OCI-LY1 (cell line): ENCODE data around the gene MCF2L.

Experiments used
- H2AFZ ChIP-seq: fragments of 200-600 bp; sonication (generic), shearing (Covaris generic); 2 replicates; pipeline ENCODE4 v1.6.0; 2014; ENCODE audit warnings: antibody characterized with exemption, mild to moderate bottlenecking, low read length
- H3F3A ChIP-seq: fragments of 200-600 bp; sonication (generic), shearing (Covaris generic); 2 replicates; pipeline ENCODE4 v1.6.0; 2014; ENCODE audit warnings: mild to moderate bottlenecking, antibody characterized with exemption, low read length, moderate library complexity; ENCODE audit not compliant: insufficient read depth
- H3K27ac ChIP-seq: fragments of 200-600 bp; sonication (generic); 2 replicates; pipeline ENCODE4 v1.5.1; 2014; ENCODE audit warnings: low read length, mixed run types, mild to moderate bottlenecking, low read depth; ENCODE audit not compliant: poor library complexity, severe bottlenecking
- H3K27me3 ChIP-seq: fragments of 200-600 bp; sonication (generic); 2 replicates; pipeline ENCODE4 v1.6.0; 2014; ENCODE audit warnings: antibody characterized with exemption, mild to moderate bottlenecking, low read length, moderate library complexity; ENCODE audit not compliant: insufficient read depth
- H3K36me3 ChIP-seq: fragments of 200-600 bp; sonication (generic); 2 replicates; pipeline ENCODE4 v1.6.1; 2014; ENCODE audit warnings: mild to moderate bottlenecking, antibody characterized with exemption, low read length, moderate library complexity, mixed read lengths; ENCODE audit not compliant: insufficient read depth
- H3K4me1 ChIP-seq: fragments of 200-600 bp; sonication (generic); 2 replicates; pipeline ENCODE4 v1.5.1; 2014; ENCODE audit warnings: mild to moderate bottlenecking, low read length, moderate library complexity; ENCODE audit not compliant: insufficient read depth, severe bottlenecking
- H3K4me2 ChIP-seq: fragments of 200-600 bp; sonication (generic), shearing (Covaris generic); 2 replicates; pipeline ENCODE4 v1.6.1; 2014; ENCODE audit warnings: low read length
- H3K4me3 ChIP-seq: fragments of 200-600 bp; sonication (generic); 2 replicates; pipeline ENCODE4 v1.5.1; 2014; ENCODE audit warnings: low read length, low read depth, mild to moderate bottlenecking, mixed read lengths; ENCODE audit not compliant: poor library complexity, severe bottlenecking
- H3K79me2 ChIP-seq: fragments of 200-600 bp; shearing (Covaris generic); 2 replicates; pipeline ENCODE4 v1.6.1; 2016; ENCODE audit warnings: mixed run types, low read length, mixed read lengths; ENCODE audit not compliant: insufficient read depth
- H3K9ac ChIP-seq: fragments of 200-600 bp; sonication (generic), shearing (Covaris generic); 2 replicates; pipeline ENCODE4 v1.6.1; 2014; ENCODE audit warnings: mild to moderate bottlenecking, low read length, mixed read lengths
- H3K9me2 ChIP-seq: fragments of 200-600 bp; sonication (generic), shearing (Covaris generic); 2 replicates; pipeline ENCODE4 v1.6.1; 2014; ENCODE audit warnings: low read depth, mild to moderate bottlenecking, low read length, mixed read lengths
- H3K9me3 ChIP-seq: fragments of 200-600 bp; shearing (Covaris generic); 2 replicates; pipeline ENCODE4 v1.6.1; 2014; ENCODE audit warnings: low read length, mixed read lengths
- H4K20me1 ChIP-seq: fragments of 200-600 bp; sonication (generic), shearing (Covaris generic); 2 replicates; pipeline ENCODE4 v1.6.0; 2016; ENCODE audit warnings: mild to moderate bottlenecking, low read length; ENCODE audit not compliant: insufficient read depth
- CTCF ChIP-seq: fragments of 200-600 bp; sonication (generic), shearing (Covaris generic); IDR thresholded peaks from 2 replicates; pipeline ENCODE4 v1.5.1; 2017; ENCODE audit warnings: mild to moderate bottlenecking, antibody characterized with exemption, low read length, moderate library complexity, mixed read lengths
- EZH2 ChIP-seq: fragments of 200-600 bp; sonication (generic), shearing (Covaris generic); IDR thresholded peaks from 2 replicates; pipeline ENCODE4 v1.8.0; 2017; ENCODE audit warnings: borderline replicate concordance, mixed run types, mild to moderate bottlenecking, antibody characterized with exemption, low read length, moderate library complexity, mixed read lengths

The MCF2L gene

GRCh38 chr13:112994781-112995355 lies 25.9 kb downstream of the MCF2L start:
- H4K20me1 ChIP-seq = no peaks in the 10 kb centered on the region
- no peak overlapping the region for H3K9ac ChIP-seq
- TF ChIP-seq CTCF (no peak), EZH2 (no peak)

GRCh38 chr13:112995395-112996191 lies 26.6 kb downstream of the MCF2L start:
- H3F3A ChIP-seq = no peaks in the 10 kb centered on the region
- no peaks in the 10 kb centered on the region for H3K79me2 ChIP-seq
- H2AFZ ChIP-seq = no peak overlapping the region
- no peaks in the 10 kb centered on the region for H3K4me1 ChIP-seq
- H3K4me2 ChIP-seq = no peak overlapping the region
- H3K27ac ChIP-seq = no peak overlapping the region
- H3K27me3 ChIP-seq = peaks cover 12% of the 10 kb centered on the region; the same call in 1 of the 2 replicates
- TF ChIP-seq EZH2 (no peak), CTCF (no peak)
- H4K20me1 ChIP-seq = no peaks in the 10 kb centered on the region
- H3K36me3 ChIP-seq = no peaks in the 10 kb centered on the region
- no peaks in the 10 kb centered on the region for H3K9me3 ChIP-seq
- H3K9me2 ChIP-seq = no peaks in the 10 kb centered on the region
- no peak overlapping the region for H3K4me3 ChIP-seq
- H3K9ac ChIP-seq = no peak overlapping the region

More at GRCh38 chr13:112994781-112995355, 25.9 kb downstream of the MCF2L start:
- Histone ChIP-seq H3F3A (no peaks in the 10 kb centered on the region), H3K27ac (no peak overlapping the region), H3K27me3 (peaks cover 12% of the 10 kb centered on the region; the same call in 1 of the 2 replicates), H2AFZ (no peak overlapping the region), H3K9me2 (no peaks in the 10 kb centered on the region), H3K9me3 (no peaks in the 10 kb centered on the region), H3K4me3 (no peak overlapping the region), H3K79me2 (no peaks in the 10 kb centered on the region), H3K4me1 (no peaks in the 10 kb centered on the region), H3K4me2 (no peak overlapping the region), H3K36me3 (no peaks in the 10 kb centered on the region)

GRCh38 chr13:112996671-112997091 lies 27.7 kb downstream of the MCF2L start:
- Histone ChIP-seq H3K9ac (no peak overlapping the region), H3K27me3 (peaks cover 12% of the 10 kb centered on the region; the same call in 1 of the 2 replicates), H3K4me1 (no peaks in the 10 kb centered on the region), H3K9me3 (no peaks in the 10 kb centered on the region), H3K27ac (no peak overlapping the region), H3F3A (no peaks in the 10 kb centered on the region), H3K36me3 (no peaks in the 10 kb centered on the region), H2AFZ (no peak overlapping the region), H3K4me2 (no peak overlapping the region), H3K9me2 (no peaks in the 10 kb centered on the region), H3K79me2 (no peaks in the 10 kb centered on the region), H3K4me3 (no peak overlapping the region), H4K20me1 (no peaks in the 10 kb centered on the region)
- TF ChIP-seq EZH2 (no peak), CTCF (no peak)
